ENCODE data around the gene ASF1A.

ASF1A gene

GRCh38 chr6:118935978-118936703, 42.2 kb downstream of the ASF1A start:
- POLR2A ChIA-PET, result no interaction called here
- DNase-seq (ENCODE audit: extremely low spot score), result no peak
- TF ChIP-seq CTCF (IDR thresholded peaks at IDR 0.05; ENCODE audit: control extremely low read depth, extremely low read depth, low read depth, missing control alignments), result no peak
- CTCF ChIA-PET, result no interaction called here

GRCh38 chr6:118939683-118940082, 45.7 kb downstream of the ASF1A start:
- no peak for DNase-seq (ENCODE audit: extremely low spot score)
- TF ChIP-seq CTCF (IDR thresholded peaks at IDR 0.05; ENCODE audit: control extremely low read depth, extremely low read depth, low read depth, missing control alignments), result no peak
- CTCF ChIA-PET, result no interaction called here
- POLR2A ChIA-PET, result no interaction called here

- POLR2A ChIA-PET, result no interaction called here
- CTCF ChIA-PET, result interaction anchor here (1.5 kb wide), 1 partner anchor 15 kb away, joined by 3 read pairs; no protein-coding TSS in a partner anchor
These were observed 46.8 kb downstream of the ASF1A start for GRCh38 chr6:118940770-118941169.

GRCh38 chr6:118945217-118945616, 51.3 kb downstream of the ASF1A start:
- DNase-seq (ENCODE audit: extremely low spot score), result no peak
- CTCF ChIA-PET, result no interaction called here
- TF ChIP-seq CTCF (IDR thresholded peaks at IDR 0.05; ENCODE audit: control extremely low read depth, extremely low read depth, low read depth, missing control alignments), result no peak
- POLR2A ChIA-PET, result no interaction called here

More at GRCh38 chr6:118940770-118941169, 46.8 kb downstream of the ASF1A start:
- no peak for TF ChIP-seq CTCF (IDR thresholded peaks at IDR 0.05; ENCODE audit: control extremely low read depth, extremely low read depth, low read depth, missing control alignments)
- no peak for DNase-seq (ENCODE audit: extremely low spot score)

GRCh38 chr6:118952683-118953082, 58.7 kb downstream of the ASF1A start:
- ChIA-PET CTCF (interaction anchor here (0.9 to 2.0 kb wide), 3 partner anchors 10 to 186 kb away, joined by 3 to 6 read pairs (median 3); no protein-coding TSS in a partner anchor), POLR2A (no interaction called here)
- no peak for DNase-seq (ENCODE audit: extremely low spot score)
- no peak for TF ChIP-seq CTCF (IDR thresholded peaks at IDR 0.05; ENCODE audit: control extremely low read depth, extremely low read depth, low read depth, missing control alignments)

GRCh38 chr6:118953391-118953790, 59.4 kb downstream of the ASF1A start:
- CTCF ChIA-PET, result interaction anchor here (1.2 to 2.0 kb wide), 2 partner anchors 9 to 162 kb away, joined by 3 to 6 read pairs; no protein-coding TSS in a partner anchor
- POLR2A ChIA-PET, result no interaction called here
- no peak for DNase-seq (ENCODE audit: extremely low spot score)
- no peak for TF ChIP-seq CTCF (IDR thresholded peaks at IDR 0.05; ENCODE audit: control extremely low read depth, extremely low read depth, low read depth, missing control alignments)

Data from GM10248 (cell line).